Body of pancreas (tissue), 4 donors: ENCODE data around the gene GTF2A1.

ENCODE experiments used
- CTCF ChIP-seq, 7 experiments: fragments of 450-650 bp in 4 of 7; fragments of 200-600 bp in 3 of 7; sonication (generic) in 3 of 7; IDR thresholded peaks; one replicate each; pipeline ENCODE4 v1.5.1; 2016 to 2019; ENCODE audit warnings: antibody characterized with exemption in 7 of 7
- POLR2A ChIP-seq, 3 donors: fragments of 450-650 bp; IDR thresholded peaks; one replicate each; pipeline ENCODE4 v1.6.1; 2016; ENCODE audit warnings: antibody characterized with exemption in 3 of 3, mild to moderate bottlenecking in 2 of 3

DNA sequence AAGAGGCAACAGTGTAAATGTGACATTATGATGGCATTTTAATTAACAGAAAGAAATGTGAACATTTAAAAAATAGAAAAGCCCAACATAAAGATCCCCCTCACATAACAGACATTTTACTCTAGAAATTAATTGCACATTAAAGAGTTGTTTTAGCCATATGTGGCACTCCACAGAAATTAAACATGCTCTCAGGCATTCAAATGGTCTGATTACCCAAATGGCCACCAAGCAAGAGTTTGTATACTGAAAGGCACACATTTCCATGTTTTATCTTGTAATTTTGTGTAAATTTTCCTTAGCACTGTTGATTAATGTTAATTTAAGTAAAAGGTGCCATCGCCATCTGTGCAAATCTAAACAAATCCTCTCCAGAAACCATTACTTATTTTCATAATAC is 43.5 kb downstream of the GTF2A1 start:
- TF ChIP-seq CTCF (IDR thresholded peaks at IDR 0.05) (no peak), POLR2A (IDR thresholded peaks at IDR 0.05) (no peak)
